Measurements from ENCODE around the gene IGSF23. TPM values are rescaled to one million over a fixed set of nuclear protein-coding genes. Genes with fewer than 3 reads are reported as not detected.
A peak's percentile ranks its signal among the peaks of the same experiment; 100 is the strongest.

Gene IGSF23
- total and polyA plus RNA-seq, 2 of the 4 experiments (the other 2 are of a cell fraction) = 0.27 TPM; not detected in 1

GRCh38 chr19:44605547-44605946 lies 7.8 kb upstream of the IGSF23 start:
- no peak for ATAC-seq (ENCODE audit: low read depth)
- H3K27ac ChIP-seq (ENCODE audit: insufficient read depth, low read length) = no peak overlapping the region
- intact Hi-C loops (cut with micrococcal nuclease) = no loop called here
- H4K20me1 ChIP-seq (ENCODE audit: insufficient read depth, low read length) = no peaks in the 10 kb centered on the region
- no peak for DNase-seq
- dilution Hi-C loops (cut with HindIII; ENCODE audit: low sequenced_read_pairs, unreplicated experiment) = no loop called here
- no peak overlapping the region for H2AFZ ChIP-seq (replicated peaks; ENCODE audit: low read length, poor library complexity)
- peak overlapping the region; percentile 31; the same call in 1 of the 2 replicates for H2BK20ac ChIP-seq (ENCODE audit: low read depth, low read length)
- H3K4me3 ChIP-seq (ENCODE audit: insufficient read depth, low read depth, low read length) = no peak overlapping the region
- no peak overlapping the region for H3K23ac ChIP-seq (ENCODE audit: low read depth, low read length)
- peak overlapping the region; percentile 97 for H2BK15ac ChIP-seq (ENCODE audit: low read depth, low read length)
- peak overlapping the region; percentile 62; the same call in 1 of the 2 replicates for H3K4ac ChIP-seq (ENCODE audit: low read depth, low read length)
- no peak overlapping the region for H4K5ac ChIP-seq (ENCODE audit: low read depth, low read length)
- peak overlapping the region; percentile 88 for H2AK5ac ChIP-seq (ENCODE audit: low read depth, low read length)
- H3K56ac ChIP-seq (ENCODE audit: extremely low read depth, insufficient read depth, low read length) = no peak overlapping the region
- in situ Hi-C loops (cut with MboI; ENCODE audit: low sequenced_read_pairs) = no loop called here
- POLR2A ChIA-PET (ENCODE audit: unreplicated experiment) = interaction anchor here (0.5 kb wide), 1 partner anchor 38 kb away, joined by 4 read pairs; no protein-coding TSS in a partner anchor
- WGBS, 2 experiments (ENCODE audit: extremely low coverage in 2 of 2, insufficient read length in 1 of 2) = no CpG with 5 or more reads among the region's 1 CpG
- H4K8ac ChIP-seq (ENCODE audit: low read depth in 2 of 2, low read length in 2 of 2) = peak overlapping the region in 1 of 2 experiments; percentile 26; a peak in 1 of 4 replicates
- H3K27me3 ChIP-seq (ENCODE audit: control insufficient read depth, insufficient read depth, low read length) = no peaks in the 10 kb centered on the region
- peaks cover 0 to 3% of the 10 kb centered on the region in 2 experiments; a peak in 1 of 4 replicates for H3K79me1 ChIP-seq (ENCODE audit: low read depth in 1 of 2, low read length in 2 of 2)
- H3K14ac ChIP-seq (replicated peaks; ENCODE audit: low read depth, low read length) = peak overlapping the region; percentile 60
- H2BK5ac ChIP-seq (ENCODE audit: low read depth, low read length, poor library complexity, severe bottlenecking) = no peak overlapping the region
- CTCF ChIA-PET = no interaction called here
- H3K4me2 ChIP-seq (ENCODE audit: low read depth, low read length) = no peak overlapping the region
- BruUV-seq (replicated peaks) = no TSS peak
- no peak overlapping the region for H3K18ac ChIP-seq (ENCODE audit: low read depth, low read length)
- TF ChIP-seq MAZ (IDR thresholded peaks at IDR 0.05; ENCODE audit: borderline replicate concordance, low read depth, low read length) (no peak), RAD21 (IDR thresholded peaks at IDR 0.05; ENCODE audit: low read length) (no peak), CHD1 (IDR thresholded peaks at IDR 0.05; ENCODE audit: low read depth, low read length) (no peak), RFX5 (IDR thresholded peaks at IDR 0.05; ENCODE audit: low read depth, low read length) (no peak), POLR2A (IDR thresholded peaks at IDR 0.05; ENCODE audit: low read depth, low read length) (no peak), BHLHE40 (IDR thresholded peaks at IDR 0.05; ENCODE audit: low read depth, low read length) (no peak), CTCF (conservative IDR thresholded peaks at IDR 0.05; ENCODE audit: low read depth, low read length) (no peak)
- H3K9me1 ChIP-seq (ENCODE audit: insufficient read depth, low read length) = peaks cover 18% of the 10 kb centered on the region
- no peaks in the 10 kb centered on the region for H3K36me3 ChIP-seq (ENCODE audit: control insufficient read depth, insufficient read depth, low read length)
- H3K9ac ChIP-seq (ENCODE audit: low read depth, low read length) = no peak overlapping the region
- H3K9me3 ChIP-seq (ENCODE audit: control insufficient read depth, insufficient read depth, low read length) = no peaks in the 10 kb centered on the region
- peak overlapping the region; percentile 57 for H4K91ac ChIP-seq (ENCODE audit: insufficient read depth, low read depth, low read length)
- H2BK120ac ChIP-seq (ENCODE audit: low read depth, low read length) = peak overlapping the region; percentile 65
- H2AK9ac ChIP-seq (replicated peaks; ENCODE audit: low read depth, low read length, poor library complexity) = no peak overlapping the region
- peaks cover 23% of the 10 kb centered on the region for H3K4me1 ChIP-seq (ENCODE audit: control insufficient read depth, insufficient read depth, low read length)

Data from IMR-90 (cell line).